Measurements from ENCODE around the gene NUDT21.

Gene NUDT21

GRCh38 chr16:56468800-56469199, 17.7 kb upstream of the NUDT21 start:
- no peak for TF ChIP-seq CTCF (IDR thresholded peaks at IDR 0.05; ENCODE audit: insufficient read depth, low read length)
- TF ChIP-seq GABPA (IDR thresholded peaks at IDR 0.05; ENCODE audit: low read depth), result no peak
- TF ChIP-seq SPI1 (IDR thresholded peaks at IDR 0.05; ENCODE audit: borderline replicate concordance, low read depth), result no peak
- TF ChIP-seq POLR2AphosphoS5 (IDR thresholded peaks at IDR 0.05; ENCODE audit: low read depth), result no peak
- TF ChIP-seq REST (IDR thresholded peaks at IDR 0.05; ENCODE audit: insufficient replicate concordance, low read depth), result no peak
- H3K27me3 ChIP-seq (ENCODE audit: insufficient read depth, poor library complexity, severe bottlenecking), result no peaks in the 10 kb centered on the region
- DNase-seq (ENCODE audit: low read depth in 1 of 2, low spot score in 1 of 2), result no peak
- no peak overlapping the region for H3K4me3 ChIP-seq (replicated peaks; ENCODE audit: insufficient read depth, low read length)
- H3K27ac ChIP-seq (replicated peaks), result no peak overlapping the region

GRCh38 chr16:56466344-56466743, 15.2 kb upstream of the NUDT21 start:
- no peak for DNase-seq (ENCODE audit: low read depth in 1 of 2, low spot score in 1 of 2)
- H3K4me3 ChIP-seq (replicated peaks; ENCODE audit: insufficient read depth, low read length), result no peak overlapping the region
- H3K27me3 ChIP-seq (ENCODE audit: insufficient read depth, poor library complexity, severe bottlenecking), result no peaks in the 10 kb centered on the region
- TF ChIP-seq POLR2AphosphoS5 (IDR thresholded peaks at IDR 0.05; ENCODE audit: low read depth) (no peak), CTCF (IDR thresholded peaks at IDR 0.05; ENCODE audit: insufficient read depth, low read length) (no peak), REST (IDR thresholded peaks at IDR 0.05; ENCODE audit: insufficient replicate concordance, low read depth) (no peak), GABPA (IDR thresholded peaks at IDR 0.05; ENCODE audit: low read depth) (no peak), SPI1 (IDR thresholded peaks at IDR 0.05; ENCODE audit: borderline replicate concordance, low read depth) (no peak)
- no peak overlapping the region for H3K27ac ChIP-seq (replicated peaks)

- DNase-seq (ENCODE audit: low read depth in 1 of 2, low spot score in 1 of 2), result no peak
- no peaks in the 10 kb centered on the region for H3K27me3 ChIP-seq (ENCODE audit: insufficient read depth, poor library complexity, severe bottlenecking)
- no peak overlapping the region for H3K4me3 ChIP-seq (replicated peaks; ENCODE audit: insufficient read depth, low read length)
- TF ChIP-seq GABPA (IDR thresholded peaks at IDR 0.05; ENCODE audit: low read depth) (no peak), CTCF (IDR thresholded peaks at IDR 0.05; ENCODE audit: insufficient read depth, low read length) (no peak), POLR2AphosphoS5 (IDR thresholded peaks at IDR 0.05; ENCODE audit: low read depth) (no peak), REST (IDR thresholded peaks at IDR 0.05; ENCODE audit: insufficient replicate concordance, low read depth) (no peak), SPI1 (IDR thresholded peaks at IDR 0.05; ENCODE audit: borderline replicate concordance, low read depth) (no peak)
- no peak overlapping the region for H3K27ac ChIP-seq (replicated peaks)
These were observed 12.0 kb upstream of the NUDT21 start for GRCh38 chr16:56463153-56463552.

Measured in HL-60 (cell line).